GM12872 (cell line): ENCODE measurements around the gene DCTD.

Experiments used
- CTCF ChIP-seq: IDR thresholded peaks from 3 replicates; pipeline ENCODE4 v1.5.1; 2011; ENCODE audit warnings: low read depth, mild to moderate bottlenecking, low read length, moderate library complexity; ENCODE audit not compliant: insufficient read depth

DCTD gene

DNA sequence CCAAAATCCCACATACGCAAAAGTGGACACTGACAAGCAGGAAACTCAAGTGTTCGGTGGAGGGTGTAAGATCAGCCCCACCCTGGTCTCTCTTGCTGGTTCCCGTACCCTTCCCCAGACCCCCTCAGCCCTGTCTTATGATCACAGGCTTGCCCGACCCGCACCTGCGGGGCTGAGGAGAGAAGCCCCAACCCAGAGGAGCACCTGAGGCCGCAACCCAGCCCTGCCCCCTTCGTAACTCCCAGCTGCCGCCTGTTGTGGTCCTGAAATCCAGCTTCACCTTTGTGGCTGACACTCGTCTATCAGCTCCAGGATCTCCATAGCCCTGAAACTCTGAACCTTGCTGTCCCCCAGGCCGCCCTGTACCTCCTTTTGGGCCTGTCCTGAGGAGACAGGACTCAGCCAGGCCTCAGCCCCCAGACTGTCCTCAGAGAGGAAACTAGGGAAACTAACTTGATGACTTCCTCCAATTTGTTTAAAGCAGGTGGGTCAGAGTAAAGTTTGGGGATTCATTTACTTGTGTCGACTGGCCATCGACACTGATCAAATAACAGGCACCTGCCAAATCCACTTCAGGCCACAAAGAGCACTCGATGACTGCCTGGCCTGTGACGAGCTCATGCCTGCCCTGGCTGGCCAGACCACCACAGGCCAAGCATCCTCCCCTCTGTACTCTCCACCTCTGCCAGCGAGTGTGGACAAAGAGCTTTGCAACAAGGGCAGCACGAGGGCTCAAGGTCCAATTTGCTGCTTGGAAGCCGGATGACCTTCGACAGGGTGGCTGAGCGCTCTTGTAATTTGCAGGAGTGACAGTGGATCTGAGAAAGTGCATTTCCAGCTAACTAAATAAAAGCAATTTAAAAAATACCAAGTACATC is 19.3 kb downstream of the DCTD start:
- TF ChIP-seq CTCF, result no peak

- no peak for TF ChIP-seq CTCF
Observed at GRCh38 chr4:182896421-182896820, 20.8 kb downstream of the DCTD start.

DNA sequence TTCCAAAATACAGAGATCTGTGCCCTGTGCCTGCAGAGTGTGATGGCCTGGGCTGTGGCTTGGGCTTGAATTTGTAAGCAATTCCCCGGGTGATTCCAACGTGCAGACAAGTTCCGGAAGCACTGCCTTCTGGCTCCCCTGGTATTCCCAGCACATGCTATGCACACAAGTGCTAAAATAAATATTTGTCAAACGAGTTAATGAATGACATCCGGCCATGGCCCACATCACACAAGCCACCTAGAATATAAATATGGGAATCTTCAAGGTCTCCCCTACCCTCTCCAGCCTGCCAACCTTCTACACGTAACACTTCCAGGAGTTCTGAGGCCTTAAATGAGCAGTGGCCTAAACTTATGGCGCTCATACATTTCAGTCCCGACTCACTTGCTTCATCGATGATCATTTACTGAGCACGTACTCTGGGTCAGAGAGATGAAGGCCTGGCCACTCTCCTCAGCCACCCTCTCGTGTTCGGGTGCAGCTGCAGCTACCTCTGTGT is 21.3 kb downstream of the DCTD start:
- TF ChIP-seq CTCF, result no peak

- TF ChIP-seq CTCF, result no peak
Observed at GRCh38 chr4:182894681-182895275, 22.4 kb downstream of the DCTD start.

GRCh38 chr4:182893474-182894080 is 23.6 kb downstream of the DCTD start:
- TF ChIP-seq CTCF, result no peak

- no peak for TF ChIP-seq CTCF
Observed at GRCh38 chr4:182893047-182893446, 24.1 kb downstream of the DCTD start.

- TF ChIP-seq CTCF, result no peak
Observed at GRCh38 chr4:182890202-182890601, 27.0 kb downstream of the DCTD start.
